Mucosa of stomach (tissue), 1 donor: ENCODE results near the gene STIP1.
"Not testable (repeated sequence)": the region's sequence is repeated elsewhere in the genome, so short reads cannot be mapped to it uniquely, and the experiment has no call there.

ENCODE experiments used
- H3K27me3 ChIP-seq: one replicate; pipeline ENCODE4 v1.7.0; 2013; ENCODE audit warnings: mild to moderate bottlenecking, low read length; ENCODE audit not compliant: control insufficient read depth, insufficient read depth
- H3K36me3 ChIP-seq: one replicate; pipeline ENCODE4 v1.7.0; 2013; ENCODE audit warnings: low read length; ENCODE audit not compliant: control insufficient read depth, insufficient read depth
- H3K4me1 ChIP-seq: one replicate; pipeline ENCODE4 v1.7.0; 2013; ENCODE audit warnings: mild to moderate bottlenecking, low read length; ENCODE audit not compliant: control insufficient read depth, insufficient read depth
- H3K4me3 ChIP-seq: one replicate; pipeline ENCODE4 v1.7.0; 2013; ENCODE audit warnings: low read length
- H3K9ac ChIP-seq: one replicate; pipeline ENCODE4 v1.7.0; 2013; ENCODE audit warnings: mild to moderate bottlenecking, low read length, moderate library complexity
- H3K9me3 ChIP-seq: one replicate; pipeline ENCODE4 v1.7.0; 2013; ENCODE audit warnings: mild to moderate bottlenecking, low read length, moderate library complexity; ENCODE audit not compliant: control insufficient read depth
- donor health status: Pancreatic carcinoma.

The STIP1 gene

GRCh38 chr11:64240435-64241240 is 54.7 kb downstream of the STIP1 start, which contains the start of gene FKBP2:
FKBP2 (plus strand) TSS chr11:64241095; CDS start chr11:64242388, 1,293 bp downstream.
- peaks cover 64% of the 10 kb centered on the region for H3K4me1 ChIP-seq
- no peaks in the 10 kb centered on the region for H3K27me3 ChIP-seq
- no peaks in the 10 kb centered on the region for H3K9me3 ChIP-seq
- no peaks in the 10 kb centered on the region for H3K36me3 ChIP-seq
- H3K4me3 ChIP-seq = peak within 1 kb of the TSS; percentile 90
- H3K9ac ChIP-seq = peak within 1 kb of the TSS; percentile 95

GRCh38 chr11:64241241-64241490 is 55.2 kb downstream of the STIP1 start:
- Histone ChIP-seq H3K27me3 (no peaks in the 10 kb centered on the region), H3K9me3 (no peaks in the 10 kb centered on the region), H3K9ac (peak overlapping the region; percentile 95), H3K36me3 (no peaks in the 10 kb centered on the region), H3K4me1 (peaks cover 64% of the 10 kb centered on the region), H3K4me3 (peak overlapping the region; percentile 90)

GRCh38 chr11:64241491-64242374 is 55.8 kb downstream of the STIP1 start:
- Histone ChIP-seq H3K9me3 (no peaks in the 10 kb centered on the region), H3K4me1 (peaks cover 63% of the 10 kb centered on the region), H3K9ac (peak overlapping the region; percentile 82), H3K36me3 (no peaks in the 10 kb centered on the region), H3K27me3 (no peaks in the 10 kb centered on the region), H3K4me3 (peak overlapping the region; percentile 63)

GRCh38 chr11:64243236-64243854 is 57.4 kb downstream of the STIP1 start:
- Histone ChIP-seq H3K4me1 (peaks cover 54% of the 10 kb centered on the region), H3K36me3 (no peaks in the 10 kb centered on the region), H3K4me3 (no peak overlapping the region), H3K27me3 (no peaks in the 10 kb centered on the region), H3K9ac (no peak overlapping the region), H3K9me3 (no peaks in the 10 kb centered on the region)

GRCh38 chr11:64244107-64244506 is 58.1 kb downstream of the STIP1 start:
- Histone ChIP-seq H3K9ac (peak overlapping the region; percentile 28), H3K9me3 (no peaks in the 10 kb centered on the region), H3K4me3 (no peak overlapping the region), H3K27me3 (no peaks in the 10 kb centered on the region), H3K4me1 (peaks cover 46% of the 10 kb centered on the region), H3K36me3 (no peaks in the 10 kb centered on the region)

GRCh38 chr11:64244966-64245365 is 59.0 kb downstream of the STIP1 start:
- Histone ChIP-seq H3K9ac (peak overlapping the region; percentile 73), H3K27me3 (no peaks in the 10 kb centered on the region), H3K4me1 (peaks cover 37% of the 10 kb centered on the region), H3K9me3 (no peaks in the 10 kb centered on the region), H3K4me3 (no peak overlapping the region), H3K36me3 (no peaks in the 10 kb centered on the region)

- Histone ChIP-seq H3K4me3 (peak overlapping the region; percentile 82), H3K4me1 (peaks cover 34% of the 10 kb centered on the region), H3K36me3 (no peaks in the 10 kb centered on the region), H3K9me3 (no peaks in the 10 kb centered on the region), H3K27me3 (peaks cover under 1% of the 10 kb centered on the region), H3K9ac (peak overlapping the region; percentile 73)
These were observed 59.4 kb downstream of the STIP1 start for GRCh38 chr11:64245401-64245796.

- H3K4me1 ChIP-seq = peaks cover 37% of the 10 kb centered on the region
- H3K9ac ChIP-seq = peak overlapping the region; percentile 73
- no peaks in the 10 kb centered on the region for H3K9me3 ChIP-seq
- H3K36me3 ChIP-seq = no peaks in the 10 kb centered on the region
- H3K27me3 ChIP-seq = peaks cover 5% of the 10 kb centered on the region
- peak overlapping the region; percentile 82 for H3K4me3 ChIP-seq
These were observed 60.0 kb downstream of the STIP1 start for GRCh38 chr11:64245797-64246620.

- peaks cover 38% of the 10 kb centered on the region for H3K4me1 ChIP-seq
- not testable (repeated sequence) for H3K4me3 ChIP-seq, H3K9me3 ChIP-seq, H3K27me3 ChIP-seq, H3K36me3 ChIP-seq, H3K9ac ChIP-seq
These were observed 60.6 kb downstream of the STIP1 start for GRCh38 chr11:64246621-64246870.

GRCh38 chr11:64246871-64247728 is 61.1 kb downstream of the STIP1 start, which contains the start of gene PPP1R14B:
PPP1R14B (minus strand) TSS chr11:64246943; CDS start chr11:64246673, 270 bp downstream.
- Histone ChIP-seq H3K36me3 (no peaks in the 10 kb centered on the region), H3K4me1 (peaks cover 39% of the 10 kb centered on the region), H3K4me3 (peak within 1 kb of the TSS; percentile 91), H3K9me3 (no peaks in the 10 kb centered on the region), H3K27me3 (peaks cover 5% of the 10 kb centered on the region), H3K9ac (peak within 1 kb of the TSS; percentile 73)
